Gastrocnemius medialis (tissue), 4 donors: ENCODE measurements around the gene MRPL33.

Source experiments
- POLR2A ChIP-seq, 2 donors: fragments of 450-650 bp; IDR thresholded peaks; one replicate each; pipeline ENCODE4 v1.6.1; 2017; ENCODE audit warnings: antibody characterized with exemption in 2 of 2, mild to moderate bottlenecking in 2 of 2, moderate library complexity in 2 of 2
- TF ChIP-seq, protein P1 (sequence below), 5 experiments: fragments of 450-650 bp in 3 of 5; fragments of 200-600 bp in 2 of 5; sonication (generic) in 2 of 5; IDR thresholded peaks in 4 of 5; conservative IDR thresholded peaks in 1 of 5; 1 replicate in 4 of 5; 2 replicates in 1 of 5; pipeline ENCODE4 v1.5.1; 2016 to 2019; ENCODE audit warnings: antibody characterized with exemption in 5 of 5, mild to moderate bottlenecking in 3 of 5, moderate library complexity in 3 of 5

DNA sequence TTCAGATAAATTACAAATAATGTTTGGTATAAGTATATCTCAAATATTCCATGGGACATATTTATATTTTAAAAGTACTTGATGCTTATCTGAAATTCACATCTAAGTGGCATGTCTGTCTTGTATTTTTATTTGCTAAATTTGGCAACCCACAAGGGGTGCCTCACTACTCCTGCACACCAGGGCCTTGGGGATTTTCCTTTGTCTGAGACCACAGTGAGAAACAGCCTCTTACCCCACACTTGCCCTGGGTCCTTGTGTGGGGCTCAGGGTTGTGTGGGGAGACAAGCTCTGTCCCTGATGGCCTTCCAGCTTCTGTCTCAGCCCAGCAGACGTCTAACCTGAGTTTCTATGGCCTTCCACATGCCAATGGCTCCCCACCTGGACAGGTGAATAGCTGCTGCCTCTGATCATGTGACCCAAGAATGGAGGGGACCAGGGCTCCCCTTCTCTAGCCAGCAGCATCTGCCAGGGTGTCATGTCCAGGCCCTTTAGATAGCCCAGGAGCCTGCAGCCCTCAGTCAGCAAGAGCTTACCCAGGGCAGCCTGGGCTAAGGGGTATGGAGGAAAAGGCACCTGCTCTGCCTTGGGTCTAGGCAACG, 49.5 kb upstream of the MRPL33 start:
- TF ChIP-seq, protein P1, sequence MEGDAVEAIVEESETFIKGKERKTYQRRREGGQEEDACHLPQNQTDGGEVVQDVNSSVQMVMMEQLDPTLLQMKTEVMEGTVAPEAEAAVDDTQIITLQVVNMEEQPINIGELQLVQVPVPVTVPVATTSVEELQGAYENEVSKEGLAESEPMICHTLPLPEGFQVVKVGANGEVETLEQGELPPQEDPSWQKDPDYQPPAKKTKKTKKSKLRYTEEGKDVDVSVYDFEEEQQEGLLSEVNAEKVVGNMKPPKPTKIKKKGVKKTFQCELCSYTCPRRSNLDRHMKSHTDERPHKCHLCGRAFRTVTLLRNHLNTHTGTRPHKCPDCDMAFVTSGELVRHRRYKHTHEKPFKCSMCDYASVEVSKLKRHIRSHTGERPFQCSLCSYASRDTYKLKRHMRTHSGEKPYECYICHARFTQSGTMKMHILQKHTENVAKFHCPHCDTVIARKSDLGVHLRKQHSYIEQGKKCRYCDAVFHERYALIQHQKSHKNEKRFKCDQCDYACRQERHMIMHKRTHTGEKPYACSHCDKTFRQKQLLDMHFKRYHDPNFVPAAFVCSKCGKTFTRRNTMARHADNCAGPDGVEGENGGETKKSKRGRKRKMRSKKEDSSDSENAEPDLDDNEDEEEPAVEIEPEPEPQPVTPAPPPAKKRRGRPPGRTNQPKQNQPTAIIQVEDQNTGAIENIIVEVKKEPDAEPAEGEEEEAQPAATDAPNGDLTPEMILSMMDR (IDR thresholded peaks at IDR 0.05 in 4 of 5, conservative IDR thresholded peaks at IDR 0.05 in 1 of 5) = no peak
- TF ChIP-seq POLR2A (IDR thresholded peaks at IDR 0.05) = no peak
